PC-3 (cell line): ENCODE measurements around the gene RESP18. TPM values are rescaled to one million over a fixed set of nuclear protein-coding genes. Genes with fewer than 3 reads are reported as not detected.

Source experiments
- ATAC-seq: fragments of 200-7000 bp; cut with Tn5 transposase; 2 replicates; pipeline ENCODE4 v1.9.1; 2020; ENCODE audit warnings: mild to moderate bottlenecking, moderate library complexity
- BruUV-seq: library from RNA; stranded (reverse); fragments of 400-500 nt; replicated peaks from 2 replicates; lab custom pipeline; 2021; lab: Mats Ljungman, UMichigan
- CTCF ChIA-PET: fragments of 300-600 bp; sonication (Branson Sonifier 250); formaldehyde crosslinking; loops from one replicate; lab custom pipeline; 2022; ENCODE audit warnings: antibody characterized with exemption; lab: Charles Lee
- POLR2A ChIA-PET: fragments of 300-600 bp; sonication (Branson Sonifier 250); formaldehyde crosslinking; loops from one replicate; lab custom pipeline; 2022; ENCODE audit warnings: antibody characterized with exemption; ENCODE audit not compliant: unreplicated experiment; lab: Charles Lee
- DNase-seq: peaks from one replicate; pipeline ENCODE4 v3.0.0-alpha.2; 2015
- H2AFZ ChIP-seq: fragments of 300-600 bp; sonication (generic); 2 replicates; pipeline ENCODE4 v1.6.0; 2016; ENCODE audit warnings: antibody characterized with exemption, low read length
- H3F3A ChIP-seq: fragments of 300-600 bp; sonication (generic); one replicate; pipeline ENCODE4 v1.6.0; 2017; ENCODE audit warnings: antibody characterized with exemption, low read length, control low read depth, mild to moderate bottlenecking; ENCODE audit not compliant: unreplicated experiment
- H3K27ac ChIP-seq: fragments of 300-600 bp; sonication (generic); 2 replicates; pipeline ENCODE4 v1.5.1; 2016; ENCODE audit warnings: mild to moderate bottlenecking, low read length
- H3K27me3 ChIP-seq: fragments of 300-600 bp; sonication (generic); 2 replicates; pipeline ENCODE4 v1.6.1; 2016; ENCODE audit warnings: low read length, mixed read lengths
- H3K36me3 ChIP-seq: fragments of 300-600 bp; sonication (generic); 2 replicates; pipeline ENCODE4 v1.6.1; 2016; ENCODE audit warnings: low read depth, mixed run types, low read length, mixed read lengths
- H3K4me1 ChIP-seq: fragments of 300-600 bp; sonication (generic); 2 replicates; pipeline ENCODE4 v1.5.1; 2016; ENCODE audit warnings: low read length; ENCODE audit not compliant: insufficient read depth
- H3K4me2 ChIP-seq: fragments of 300-600 bp; sonication (generic); 2 replicates; pipeline ENCODE4 v1.6.0; 2016; ENCODE audit warnings: low read length
- H3K4me3 ChIP-seq: fragments of 300-600 bp; sonication (generic); 2 replicates; pipeline ENCODE4 v1.5.1; 2016; ENCODE audit warnings: mild to moderate bottlenecking, low read length, mixed read lengths
- H3K79me2 ChIP-seq: fragments of 300-600 bp; sonication (generic); 2 replicates; pipeline ENCODE4 v1.6.1; 2017; ENCODE audit warnings: low read length, mixed read lengths
- H3K9ac ChIP-seq: fragments of 300-600 bp; sonication (generic); 2 replicates; pipeline ENCODE4 v1.6.0; 2016; ENCODE audit warnings: mild to moderate bottlenecking, low read length
- H3K9me2 ChIP-seq: fragments of 300-600 bp; sonication (generic); replicated peaks from 2 replicates; pipeline ENCODE4 v1.6.1; 2016; ENCODE audit warnings: mixed run types, low read length, mixed read lengths
- H3K9me3 ChIP-seq: fragments of 300-600 bp; sonication (generic); 2 replicates; pipeline ENCODE4 v1.6.1; 2016; ENCODE audit warnings: low read length, mixed read lengths
- H4K20me1 ChIP-seq: fragments of 300-600 bp; sonication (generic); 2 replicates; pipeline ENCODE4 v1.6.1; 2016; ENCODE audit warnings: low read length, mixed read lengths
- CTCF ChIP-seq: fragments of 300-600 bp; sonication (generic); conservative IDR thresholded peaks from 2 replicates; pipeline ENCODE4 v1.5.1; 2017; ENCODE audit warnings: antibody characterized with exemption, low read depth, mild to moderate bottlenecking, low read length
- EZH2 ChIP-seq: fragments of 300-600 bp; sonication (generic); IDR thresholded peaks from one replicate; pipeline ENCODE4 v1.6.1; 2017; ENCODE audit warnings: antibody characterized with exemption, mild to moderate bottlenecking, low read length; ENCODE audit not compliant: unreplicated experiment
- EZH2phosphoT487 ChIP-seq: fragments of 300-600 bp; sonication (generic); IDR thresholded peaks from 2 replicates; pipeline ENCODE4 v1.6.1; 2018; ENCODE audit warnings: mild to moderate bottlenecking, antibody characterized with exemption, low read length, borderline replicate concordance
- intact Hi-C: fragments of 100-400 bp; cut with micrococcal nuclease; formaldehyde crosslinking; loops from 2 replicates; pipeline ENCODE4 v1.9.0; 2023
- total RNA-seq: library from RNA; depleted of rRNA; stranded (reverse); fragments of >200 nt; gene quantifications from 2 replicates; pipeline ENCODE4 v1.2.3, GENCODE V29; 2014

Gene RESP18
- total RNA-seq, 1 experiment from 2014 or later: not detected

DNA sequence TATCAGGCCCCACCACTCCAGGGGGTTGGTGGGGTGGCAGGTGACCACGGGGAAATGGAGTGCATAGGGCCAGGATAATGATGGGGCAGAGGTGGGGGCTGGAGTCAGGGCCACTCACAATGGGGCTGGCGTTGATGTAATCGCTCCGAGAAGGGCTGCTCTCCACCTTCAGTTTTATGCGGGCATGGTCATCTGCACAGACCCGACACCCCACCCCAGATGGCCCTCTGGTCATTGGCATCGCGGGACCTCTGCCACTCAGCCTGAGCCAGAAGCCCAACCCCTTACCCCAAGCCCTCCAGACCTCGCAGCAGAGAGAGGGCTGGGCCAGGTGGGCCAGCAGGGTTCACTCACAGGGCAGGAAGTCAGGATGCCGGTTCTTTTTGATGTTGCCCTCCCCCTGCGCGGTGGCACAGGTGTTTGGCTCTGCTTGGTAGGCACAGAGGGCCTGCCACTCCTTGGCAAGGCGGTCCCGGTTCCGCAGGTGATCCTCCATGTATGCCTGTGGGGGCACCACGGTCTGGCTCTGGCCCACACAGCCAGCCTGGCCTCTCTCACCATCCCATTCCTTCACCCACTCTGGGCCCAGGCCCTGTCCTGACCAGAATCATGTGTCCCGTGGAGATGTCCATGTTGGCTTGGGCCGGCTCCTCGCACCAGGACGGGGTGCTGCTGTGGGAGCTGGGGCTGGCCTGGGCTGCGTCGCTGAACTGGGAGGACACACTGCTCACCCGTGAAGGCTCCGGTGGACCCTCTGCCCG, 35.7 kb downstream of the RESP18 start:
- TF ChIP-seq EZH2phosphoT487 (no peak), CTCF (no peak), EZH2 (no peak)
- peaks cover 14% of the 10 kb centered on the region for H3K27me3 ChIP-seq
- H3K9me2 ChIP-seq: no peaks in the 10 kb centered on the region
- CTCF ChIA-PET: no interaction called here
- H3K36me3 ChIP-seq: no peaks in the 10 kb centered on the region
- no peak overlapping the region for H3K27ac ChIP-seq
- no peak overlapping the region for H3K4me3 ChIP-seq
- ATAC-seq: no peak
- intact Hi-C loops: loop anchor here (5.0 kb wide), 1 partner anchor 120 kb away; the partner anchor contains the start of genes CNPPD1 and RETREG2
- no peak overlapping the region for H2AFZ ChIP-seq
- no peaks in the 10 kb centered on the region for H4K20me1 ChIP-seq
- H3K9me3 ChIP-seq: no peaks in the 10 kb centered on the region
- no peak overlapping the region for H3K4me2 ChIP-seq
- DNase-seq: no peak
- H3K4me1 ChIP-seq: peaks cover 15% of the 10 kb centered on the region
- no peaks in the 10 kb centered on the region for H3K79me2 ChIP-seq
- H3K9ac ChIP-seq: no peak overlapping the region
- no peaks in the 10 kb centered on the region for H3F3A ChIP-seq
- no TSS peak for BruUV-seq
- POLR2A ChIA-PET: no interaction called here

GRCh38 chr2:219296142-219296541, 36.4 kb downstream of the RESP18 start:
- Histone ChIP-seq H2AFZ (no peak overlapping the region), H3K4me2 (no peak overlapping the region), H4K20me1 (no peaks in the 10 kb centered on the region), H3K27me3 (0 out of 2 replicates have a peak, but pooled peaks cover 7% of the 10 kb centered on the region), H3K4me1 (peaks cover 15% of the 10 kb centered on the region), H3K4me3 (no peak overlapping the region), H3K79me2 (no peaks in the 10 kb centered on the region), H3F3A (no peaks in the 10 kb centered on the region), H3K9ac (no peak overlapping the region), H3K27ac (no peak overlapping the region), H3K9me3 (no peaks in the 10 kb centered on the region), H3K36me3 (no peaks in the 10 kb centered on the region), H3K9me2 (no peaks in the 10 kb centered on the region)
- no TSS peak for BruUV-seq
- CTCF ChIA-PET: interaction anchor here (2.8 kb wide), 1 partner anchor 18 kb away, joined by 39 read pairs; the partner anchor contains the start of gene DNAJB2
- intact Hi-C loops: loop anchor here (5.0 kb wide), 1 partner anchor 119 kb away; the partner anchor contains the start of genes CNPPD1 and RETREG2
- ATAC-seq (no peak), DNase-seq (no peak)
- TF ChIP-seq EZH2: no peak
- no peak for TF ChIP-seq CTCF
- no peak for TF ChIP-seq EZH2phosphoT487
- POLR2A ChIA-PET: no interaction called here
